Measurements from ENCODE around the gene TM2D3. TPM values are rescaled to one million over a fixed set of nuclear protein-coding genes. Genes with fewer than 3 reads are reported as not detected.

Gene TM2D3
- total and polyA plus RNA-seq, 2 donors (not counting 3 experiments of a cell fraction or from before 2014, with no cell fraction given), result 34.3 to 51.5 TPM

DNA sequence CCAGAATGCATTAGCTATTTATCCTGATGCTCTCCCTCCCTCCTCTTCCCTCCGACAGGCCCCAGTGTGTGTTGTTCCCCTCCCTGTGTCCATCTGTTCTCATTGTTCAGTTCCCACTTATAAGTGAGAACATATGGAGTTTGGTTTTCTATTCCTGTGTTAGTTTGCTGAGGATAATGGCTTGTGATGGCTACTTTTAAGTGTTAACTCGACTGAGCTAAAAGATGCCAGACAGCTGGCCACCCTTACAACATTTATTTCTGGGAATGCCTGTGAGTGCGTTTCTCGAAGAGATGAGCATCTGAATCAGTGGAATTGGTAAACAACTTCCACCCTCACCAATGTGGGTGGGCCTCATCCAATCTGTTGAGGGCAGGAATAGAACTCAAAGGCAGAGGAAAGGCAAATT, 24.7 kb upstream of the TM2D3 start:
- Histone ChIP-seq H3K27ac (ENCODE audit: insufficient read depth, low read depth, low read length) (no peak overlapping the region), H3K4me3 (replicated peaks in 1 of 3; ENCODE audit: insufficient read depth in 1 of 3, low read depth in 1 of 3, low read length in 3 of 3) (no peak overlapping the region), H2AFZ (ENCODE audit: low read depth, low read length) (no peak overlapping the region), H3K79me2 (ENCODE audit: control insufficient read depth, insufficient read depth, low read length) (no peaks in the 10 kb centered on the region), H3K9me1 (replicated peaks; ENCODE audit: control insufficient read depth, extremely low read depth, insufficient read depth, low read length) (no peaks in the 10 kb centered on the region), H3K4me1 (ENCODE audit: control insufficient read depth, extremely low read depth, insufficient read depth, low read length) (peaks cover 6% of the 10 kb centered on the region), H3K36me3 (ENCODE audit: control insufficient read depth in 2 of 2, extremely low read depth in 1 of 2, insufficient read depth in 2 of 2, low read length in 2 of 2) (peaks cover 3% of the 10 kb centered on the region in 2 experiments), H3K9ac (replicated peaks; ENCODE audit: extremely low read depth, insufficient read depth, low read length) (no peak overlapping the region), H4K20me1 (replicated peaks; ENCODE audit: control insufficient read depth, extremely low read depth, insufficient read depth, low read length) (no peaks in the 10 kb centered on the region), H3K27me3 (ENCODE audit: control insufficient read depth in 2 of 2, insufficient read depth in 2 of 2, low read length in 2 of 2) (no peaks in the 10 kb centered on the region), H3K9me3 (replicated peaks; ENCODE audit: control insufficient read depth, insufficient read depth, low read length) (no peaks in the 10 kb centered on the region), H3K4me2 (ENCODE audit: insufficient read depth, low read length) (no peak overlapping the region)
- POLR2A ChIA-PET, result no interaction called here
- CTCF ChIA-PET, result interaction anchor here (1.1 to 1.9 kb wide), 3 partner anchors 9 to 42 kb away, joined by 3 to 5 read pairs (median 4); no protein-coding TSS in a partner anchor
- no peak for TF ChIP-seq POLR2AphosphoS5 (IDR thresholded peaks at IDR 0.05; ENCODE audit: insufficient read depth, low read depth, low read length)
- TF ChIP-seq FOS (IDR thresholded peaks at IDR 0.05; ENCODE audit: borderline replicate concordance, insufficient read depth, low read length), result no peak
- TF ChIP-seq GATA2 (IDR thresholded peaks at IDR 0.05; ENCODE audit: insufficient read depth, insufficient read length, low read depth, low read length), result no peak
- TF ChIP-seq, protein P1, sequence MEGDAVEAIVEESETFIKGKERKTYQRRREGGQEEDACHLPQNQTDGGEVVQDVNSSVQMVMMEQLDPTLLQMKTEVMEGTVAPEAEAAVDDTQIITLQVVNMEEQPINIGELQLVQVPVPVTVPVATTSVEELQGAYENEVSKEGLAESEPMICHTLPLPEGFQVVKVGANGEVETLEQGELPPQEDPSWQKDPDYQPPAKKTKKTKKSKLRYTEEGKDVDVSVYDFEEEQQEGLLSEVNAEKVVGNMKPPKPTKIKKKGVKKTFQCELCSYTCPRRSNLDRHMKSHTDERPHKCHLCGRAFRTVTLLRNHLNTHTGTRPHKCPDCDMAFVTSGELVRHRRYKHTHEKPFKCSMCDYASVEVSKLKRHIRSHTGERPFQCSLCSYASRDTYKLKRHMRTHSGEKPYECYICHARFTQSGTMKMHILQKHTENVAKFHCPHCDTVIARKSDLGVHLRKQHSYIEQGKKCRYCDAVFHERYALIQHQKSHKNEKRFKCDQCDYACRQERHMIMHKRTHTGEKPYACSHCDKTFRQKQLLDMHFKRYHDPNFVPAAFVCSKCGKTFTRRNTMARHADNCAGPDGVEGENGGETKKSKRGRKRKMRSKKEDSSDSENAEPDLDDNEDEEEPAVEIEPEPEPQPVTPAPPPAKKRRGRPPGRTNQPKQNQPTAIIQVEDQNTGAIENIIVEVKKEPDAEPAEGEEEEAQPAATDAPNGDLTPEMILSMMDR (IDR thresholded peaks at IDR 0.05; ENCODE audit: extremely low read depth in 1 of 2, insufficient read depth in 1 of 2, low read depth in 1 of 2, low read length in 2 of 2), result no peak
- TF ChIP-seq, protein P2, sequence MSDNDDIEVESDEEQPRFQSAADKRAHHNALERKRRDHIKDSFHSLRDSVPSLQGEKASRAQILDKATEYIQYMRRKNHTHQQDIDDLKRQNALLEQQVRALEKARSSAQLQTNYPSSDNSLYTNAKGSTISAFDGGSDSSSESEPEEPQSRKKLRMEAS (IDR thresholded peaks at IDR 0.05; ENCODE audit: insufficient read depth, insufficient read length), result no peak
- TF ChIP-seq MYC (IDR thresholded peaks at IDR 0.05; ENCODE audit: low read depth, low read length), result no peak
- TF ChIP-seq EZH2 (IDR thresholded peaks at IDR 0.05; ENCODE audit: borderline replicate concordance, low read depth, low read length, severe bottlenecking), result no peak
- TF ChIP-seq POLR2A (IDR thresholded peaks at IDR 0.05; ENCODE audit: low read depth, low read length), result no peak
- TF ChIP-seq JUN (IDR thresholded peaks at IDR 0.05; ENCODE audit: borderline replicate concordance, insufficient read depth, insufficient read length, low read depth), result no peak
- FAIRE-seq (no peak), DNase-seq (ENCODE audit: low read depth, low spot score) (no peak)
- dilution Hi-C loops (cut with MboI; ENCODE audit: extremely low pct_ligation_motif_present, low sequenced_read_pairs) (no loop called here), intact Hi-C loops (cut with micrococcal nuclease) (no loop called here)
- BruUV-seq (replicated peaks), result no TSS peak
